SK-N-SH (cell line): ENCODE measurements around the gene FBXO42. TPM values are rescaled to one million over a fixed set of nuclear protein-coding genes. Genes with fewer than 3 reads are reported as not detected.

Experiments
- CTCF ChIA-PET: fragments of 300-600, 350-600 bp; formaldehyde crosslinking; extraction: SDS; loops from one replicate; lab custom pipeline; 2021; lab: Yijun Ruan, JAX
- POLR2A ChIA-PET: fragments of 350-600 bp; sonication (Branson Sonifier 250); formaldehyde crosslinking; extraction: SDS; loops from one replicate; lab custom pipeline; 2020; ENCODE audit warnings: antibody characterized with exemption, inconsistent platforms; lab: Yijun Ruan, JAX
- DNase-seq: peaks from one replicate; pipeline ENCODE4 v3.0.0; 2012
- H2AFZ ChIP-seq: fragments of 200-600 bp; sonication (generic); 2 replicates; pipeline ENCODE4 v1.8.1; 2016; ENCODE audit warnings: antibody characterized with exemption, mild to moderate bottlenecking, low read depth
- H3F3A ChIP-seq: fragments of 200-600 bp; sonication (generic); replicated peaks from 2 replicates; pipeline ENCODE3; 2016; ENCODE audit warnings: antibody characterized with exemption, mild to moderate bottlenecking; ENCODE audit not compliant: insufficient read depth
- H3K27ac ChIP-seq, 2 experiments: fragments of 200-500 bp in 1 of 2; fragments of 200-600 bp in 1 of 2; sonication (Bioruptor generic) in 1 of 2; sonication (generic), shearing (Covaris generic) in 1 of 2; 2 replicates each; pipeline versions ENCODE4 v1.5.1 to v1.6.1; 2014 to 2016; ENCODE audit warnings: low read depth in 2 of 2, inconsistent platforms in 1 of 2, low read length in 1 of 2, mild to moderate bottlenecking in 1 of 2, mixed read lengths in 1 of 2
- H3K27me3 ChIP-seq: fragments of 200-600 bp; sonication (generic), shearing (Covaris generic); 2 replicates; pipeline ENCODE4 v1.6.1; 2016; ENCODE audit warnings: mixed run types; ENCODE audit not compliant: insufficient read depth
- H3K36me3 ChIP-seq, 2 experiments: fragments of 200-500 bp in 1 of 2; fragments of 200-600 bp in 1 of 2; sonication (Bioruptor generic) in 1 of 2; sonication (generic) in 1 of 2; replicated peaks in 1 of 2; 2 replicates each; pipeline versions ENCODE3 to v1.5.1; 2014 to 2016; ENCODE audit warnings: low read length in 1 of 2, mild to moderate bottlenecking in 1 of 2; ENCODE audit not compliant: insufficient read depth in 2 of 2, control insufficient read depth in 1 of 2
- H3K4me1 ChIP-seq, 2 experiments: fragments of 200-500 bp in 1 of 2; fragments of 200-600 bp in 1 of 2; sonication (Bioruptor generic) in 1 of 2; sonication (generic), shearing (Covaris generic) in 1 of 2; 2 replicates each; pipeline versions ENCODE4 v1.5.1 to v1.6.1; 2014 to 2016; ENCODE audit warnings: low read depth in 1 of 2, low read length in 1 of 2, mixed run types in 1 of 2; ENCODE audit not compliant: insufficient read depth in 2 of 2, control insufficient read depth in 1 of 2
- H3K4me2 ChIP-seq: fragments of 200-600 bp; sonication (generic), shearing (Covaris generic); 2 replicates; pipeline ENCODE4 v1.6.1; 2017; ENCODE audit warnings: mixed run types
- H3K4me3 ChIP-seq, 2 experiments: fragments of 200-500 bp in 1 of 2; fragments of 200-600 bp in 1 of 2; sonication (Bioruptor generic) in 1 of 2; sonication (generic), shearing (Covaris generic) in 1 of 2; 2 replicates each; pipeline versions ENCODE4 v1.5.1 to v1.8.1; 2014 to 2016; ENCODE audit warnings: low read depth in 2 of 2, inconsistent platforms in 1 of 2, low read length in 1 of 2, mild to moderate bottlenecking in 1 of 2, mixed read lengths in 1 of 2, moderate library complexity in 1 of 2
- H3K79me2 ChIP-seq: fragments of 200-600 bp; sonication (generic); 2 replicates; pipeline ENCODE4 v1.8.1; 2017; ENCODE audit warnings: mild to moderate bottlenecking; ENCODE audit not compliant: insufficient read depth
- H3K9ac ChIP-seq: fragments of 200-600 bp; sonication (generic); 2 replicates; pipeline ENCODE4 v1.6.1; 2017; ENCODE audit warnings: mixed run types
- H3K9me2 ChIP-seq: fragments of 200-600 bp; sonication (generic); 2 replicates; pipeline ENCODE4 v1.6.1; 2017; ENCODE audit warnings: mixed run types
- H3K9me3 ChIP-seq: fragments of 200-600 bp; sonication (generic); 2 replicates; pipeline ENCODE4 v1.6.1; 2017; ENCODE audit warnings: mixed run types, mild to moderate bottlenecking, moderate library complexity
- H4K20me1 ChIP-seq: fragments of 200-600 bp; sonication (generic); 2 replicates; pipeline ENCODE4 v1.6.1; 2017; ENCODE audit warnings: mild to moderate bottlenecking, mixed run types; ENCODE audit not compliant: insufficient read depth
- CHD2 ChIP-seq: fragments of 150-350 bp; IDR thresholded peaks from 2 replicates; pipeline ENCODE4 v1.6.1; 2018; ENCODE audit warnings: low read length; ENCODE audit not compliant: partially characterized antibody
- CTCF ChIP-seq: fragments of 200-600 bp; sonication (generic); IDR thresholded peaks from 2 replicates; pipeline ENCODE4 v1.6.1; 2017; ENCODE audit warnings: antibody characterized with exemption, mild to moderate bottlenecking, moderate library complexity
- ELF1 ChIP-seq: IDR thresholded peaks from 2 replicates; pipeline ENCODE4 v1.4.0; 2012
- EP300 ChIP-seq, 2 experiments: IDR thresholded peaks; 2 replicates each; pipeline versions ENCODE4 v1.4.0 to v1.6.1; 2012; ENCODE audit warnings: borderline replicate concordance in 1 of 2, low read depth in 1 of 2, low read length in 1 of 2
- EZH2phosphoT487 ChIP-seq: fragments of 200-600 bp; sonication (generic); IDR thresholded peaks from 2 replicates; pipeline ENCODE4 v1.6.1; 2017; ENCODE audit warnings: low read depth, mixed run types, mild to moderate bottlenecking, antibody characterized with exemption, moderate library complexity, borderline replicate concordance
- FOXM1 ChIP-seq: IDR thresholded peaks from 2 replicates; pipeline ENCODE4 v1.4.0; 2012; ENCODE audit warnings: low read depth, mild to moderate bottlenecking
- GATA2 ChIP-seq: sonication (generic); formaldehyde crosslinking; IDR thresholded peaks from 2 replicates; pipeline ENCODE4 v1.5.0; 2020; ENCODE audit warnings: mild to moderate bottlenecking, missing genetic modification reagents
- MEF2A ChIP-seq: IDR thresholded peaks from 2 replicates; pipeline ENCODE4 v1.4.0; 2012; ENCODE audit warnings: low read depth, borderline replicate concordance
- MXI1 ChIP-seq: IDR thresholded peaks from 2 replicates; pipeline ENCODE4 v1.6.1; 2012; ENCODE audit warnings: mild to moderate bottlenecking, low read depth, low read length, improper control_type of control experiment
- POLR2AphosphoS5 ChIP-seq: IDR thresholded peaks from 2 replicates; pipeline ENCODE4 v1.6.1; 2012; ENCODE audit warnings: low read depth, low read length
- RAD21 ChIP-seq: IDR thresholded peaks from 2 replicates; pipeline ENCODE4 v1.6.1; 2012; ENCODE audit warnings: mild to moderate bottlenecking, low read length
- RFX5 ChIP-seq: IDR thresholded peaks from 2 replicates; pipeline ENCODE4 v1.6.1; 2012; ENCODE audit warnings: mild to moderate bottlenecking, improper control_type of control experiment, low read length
- SIN3A ChIP-seq: IDR thresholded peaks from 2 replicates; pipeline ENCODE4 v1.6.1; 2012; ENCODE audit warnings: low read depth, mild to moderate bottlenecking, low read length, moderate library complexity, borderline replicate concordance
- TAF1 ChIP-seq: IDR thresholded peaks from 2 replicates; pipeline ENCODE4 v1.6.1; 2012; ENCODE audit warnings: low read depth, mild to moderate bottlenecking, low read length, moderate library complexity, borderline replicate concordance
- TEAD4 ChIP-seq: IDR thresholded peaks from 2 replicates; pipeline ENCODE4 v1.4.0; 2012; ENCODE audit warnings: mild to moderate bottlenecking, borderline replicate concordance; ENCODE audit not compliant: insufficient read depth
- whole genome bisulfite sequencing: methylation state at CpG from one replicate; pipeline ENCODE4 v1.1.6; 2017; ENCODE audit warnings: low lambda C conversion rate; 5-methylcytosine and 5-hydroxymethylcytosine counted together
- polyA plus RNA-seq, 3 experiments: library from polyadenylated mRNA; depleted of rRNA; stranded (reverse); fragments of >200 nt; gene quantifications; 2 replicates each; pipeline ENCODE4 v1.2.3, GENCODE V29; 2012
- TF ChIP-seq, protein P1 (sequence below): IDR thresholded peaks from 2 replicates; pipeline ENCODE4 v1.4.0; 2012; ENCODE audit warnings: low read depth, borderline replicate concordance
- TF ChIP-seq, protein P2 (sequence below): fragments of 150-350 bp; IDR thresholded peaks from 2 replicates; pipeline ENCODE4 v1.6.1; 2016; ENCODE audit warnings: mild to moderate bottlenecking, low read depth, low read length
- TF ChIP-seq, protein P3 (sequence below): IDR thresholded peaks from 2 replicates; pipeline ENCODE4 v1.4.0; 2012; ENCODE audit warnings: low read depth, borderline replicate concordance

Gene FBXO42
- polyA plus RNA-seq, 1 of the 3 experiments (the other 2 are of a cell fraction) = 8.6 TPM

GRCh38 chr1:16226490-16227179 is 125.6 kb downstream of the FBXO42 start:
- Histone ChIP-seq H4K20me1 (no peaks in the 10 kb centered on the region), H3K9me3 (no peaks in the 10 kb centered on the region), H3K9ac (no peak overlapping the region), H3F3A (no peaks in the 10 kb centered on the region), H2AFZ (no peak overlapping the region), H3K4me1 (no peaks in the 10 kb centered on the region)
- WGBS = 98% methylated on average over 12 of the region's 46 CpGs
- no peak for TF ChIP-seq POLR2AphosphoS5
- TF ChIP-seq TEAD4 = no peak
- no peak for TF ChIP-seq MXI1
- no peak for TF ChIP-seq CTCF
- TF ChIP-seq, protein P1, sequence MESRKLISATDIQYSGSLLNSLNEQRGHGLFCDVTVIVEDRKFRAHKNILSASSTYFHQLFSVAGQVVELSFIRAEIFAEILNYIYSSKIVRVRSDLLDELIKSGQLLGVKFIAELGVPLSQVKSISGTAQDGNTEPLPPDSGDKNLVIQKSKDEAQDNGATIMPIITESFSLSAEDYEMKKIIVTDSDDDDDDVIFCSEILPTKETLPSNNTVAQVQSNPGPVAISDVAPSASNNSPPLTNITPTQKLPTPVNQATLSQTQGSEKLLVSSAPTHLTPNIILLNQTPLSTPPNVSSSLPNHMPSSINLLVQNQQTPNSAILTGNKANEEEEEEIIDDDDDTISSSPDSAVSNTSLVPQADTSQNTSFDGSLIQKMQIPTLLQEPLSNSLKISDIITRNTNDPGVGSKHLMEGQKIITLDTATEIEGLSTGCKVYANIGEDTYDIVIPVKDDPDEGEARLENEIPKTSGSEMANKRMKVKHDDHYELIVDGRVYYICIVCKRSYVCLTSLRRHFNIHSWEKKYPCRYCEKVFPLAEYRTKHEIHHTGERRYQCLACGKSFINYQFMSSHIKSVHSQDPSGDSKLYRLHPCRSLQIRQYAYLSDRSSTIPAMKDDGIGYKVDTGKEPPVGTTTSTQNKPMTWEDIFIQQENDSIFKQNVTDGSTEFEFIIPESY = no peak
- TF ChIP-seq MEF2A = no peak
- no peak for TF ChIP-seq RFX5
- no peak for TF ChIP-seq FOXM1
- no peak for TF ChIP-seq SIN3A
- TF ChIP-seq CHD2 = no peak
- no peak for TF ChIP-seq ELF1
- TF ChIP-seq, all 33 proteins: peak for 0
- no peak overlapping the region for H3K27ac ChIP-seq
- ChIA-PET CTCF (no interaction called here), POLR2A (interaction anchor here (1.3 kb wide), 1 partner anchor 9 kb away, joined by 3 read pairs; no protein-coding TSS in a partner anchor)
- no peaks in the 10 kb centered on the region for H3K36me3 ChIP-seq
- DNase-seq = no peak
- no peak overlapping the region for H3K4me2 ChIP-seq
- no peaks in the 10 kb centered on the region for H3K9me2 ChIP-seq
- H3K4me3 ChIP-seq = no peak overlapping the region
- H3K27me3 ChIP-seq = no peaks in the 10 kb centered on the region
- H3K79me2 ChIP-seq = no peaks in the 10 kb centered on the region

DNA sequence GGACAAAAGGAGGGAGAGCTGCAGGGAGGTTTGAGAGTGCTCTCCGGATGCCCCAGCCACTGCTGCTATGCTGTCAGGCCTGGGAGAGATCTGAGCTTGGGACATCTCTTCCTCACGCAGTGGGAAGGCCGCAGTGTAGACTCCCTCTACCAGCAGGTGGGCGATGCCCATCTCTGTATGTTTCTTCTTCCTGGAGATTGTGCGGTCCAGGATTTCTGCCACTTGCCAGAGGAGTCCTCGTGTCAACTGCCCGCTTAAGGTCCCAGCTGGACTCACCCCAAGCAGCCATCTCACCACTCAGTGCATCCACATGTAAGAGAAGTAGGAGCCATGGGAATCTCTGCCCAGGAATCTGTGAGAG is 126.2 kb downstream of the FBXO42 start:
- WGBS = 82% methylated on average over 2 of the region's 7 CpGs
- Histone ChIP-seq H3K36me3 (no peaks in the 10 kb centered on the region), H3K4me3 (no peak overlapping the region), H2AFZ (no peak overlapping the region), H3K4me2 (no peak overlapping the region), H3K27me3 (no peaks in the 10 kb centered on the region), H4K20me1 (no peaks in the 10 kb centered on the region), H3K9me2 (no peaks in the 10 kb centered on the region), H3K9ac (no peak overlapping the region), H3K79me2 (no peaks in the 10 kb centered on the region), H3K9me3 (no peaks in the 10 kb centered on the region), H3F3A (no peaks in the 10 kb centered on the region), H3K4me1 (no peaks in the 10 kb centered on the region), H3K27ac (no peak overlapping the region)
- TF ChIP-seq RFX5 (no peak), EZH2phosphoT487 (no peak), SIN3A (no peak), MXI1 (no peak), CTCF (no peak), TAF1 (no peak), GATA2 (no peak), RAD21 (no peak), EP300 (IDR thresholded peaks at IDR 0.05; ENCODE audit: borderline replicate concordance in 1 of 2, low read depth in 1 of 2, low read length in 1 of 2) (no peak), TEAD4 (no peak)
- TF ChIP-seq, protein P2, sequence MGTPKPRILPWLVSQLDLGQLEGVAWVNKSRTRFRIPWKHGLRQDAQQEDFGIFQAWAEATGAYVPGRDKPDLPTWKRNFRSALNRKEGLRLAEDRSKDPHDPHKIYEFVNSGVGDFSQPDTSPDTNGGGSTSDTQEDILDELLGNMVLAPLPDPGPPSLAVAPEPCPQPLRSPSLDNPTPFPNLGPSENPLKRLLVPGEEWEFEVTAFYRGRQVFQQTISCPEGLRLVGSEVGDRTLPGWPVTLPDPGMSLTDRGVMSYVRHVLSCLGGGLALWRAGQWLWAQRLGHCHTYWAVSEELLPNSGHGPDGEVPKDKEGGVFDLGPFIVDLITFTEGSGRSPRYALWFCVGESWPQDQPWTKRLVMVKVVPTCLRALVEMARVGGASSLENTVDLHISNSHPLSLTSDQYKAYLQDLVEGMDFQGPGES = no peak
- TF ChIP-seq, protein P3, sequence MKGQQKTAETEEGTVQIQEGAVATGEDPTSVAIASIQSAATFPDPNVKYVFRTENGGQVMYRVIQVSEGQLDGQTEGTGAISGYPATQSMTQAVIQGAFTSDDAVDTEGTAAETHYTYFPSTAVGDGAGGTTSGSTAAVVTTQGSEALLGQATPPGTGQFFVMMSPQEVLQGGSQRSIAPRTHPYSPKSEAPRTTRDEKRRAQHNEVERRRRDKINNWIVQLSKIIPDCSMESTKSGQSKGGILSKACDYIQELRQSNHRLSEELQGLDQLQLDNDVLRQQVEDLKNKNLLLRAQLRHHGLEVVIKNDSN = no peak
- DNase-seq = no peak
- POLR2A ChIA-PET = interaction anchor here (1.3 kb wide), 1 partner anchor 9 kb away, joined by 3 read pairs; no protein-coding TSS in a partner anchor
- CTCF ChIA-PET = no interaction called here
